CD1c-positive myeloid dendritic cell (primary cell): Measurements from ENCODE around the gene ZNF593OS.

Source experiments
- DNase-seq: peaks from one replicate; pipeline ENCODE4 v3.0.0-alpha.2; 2016; ENCODE audit errors: extremely low spot score

ZNF593OS gene

DNA sequence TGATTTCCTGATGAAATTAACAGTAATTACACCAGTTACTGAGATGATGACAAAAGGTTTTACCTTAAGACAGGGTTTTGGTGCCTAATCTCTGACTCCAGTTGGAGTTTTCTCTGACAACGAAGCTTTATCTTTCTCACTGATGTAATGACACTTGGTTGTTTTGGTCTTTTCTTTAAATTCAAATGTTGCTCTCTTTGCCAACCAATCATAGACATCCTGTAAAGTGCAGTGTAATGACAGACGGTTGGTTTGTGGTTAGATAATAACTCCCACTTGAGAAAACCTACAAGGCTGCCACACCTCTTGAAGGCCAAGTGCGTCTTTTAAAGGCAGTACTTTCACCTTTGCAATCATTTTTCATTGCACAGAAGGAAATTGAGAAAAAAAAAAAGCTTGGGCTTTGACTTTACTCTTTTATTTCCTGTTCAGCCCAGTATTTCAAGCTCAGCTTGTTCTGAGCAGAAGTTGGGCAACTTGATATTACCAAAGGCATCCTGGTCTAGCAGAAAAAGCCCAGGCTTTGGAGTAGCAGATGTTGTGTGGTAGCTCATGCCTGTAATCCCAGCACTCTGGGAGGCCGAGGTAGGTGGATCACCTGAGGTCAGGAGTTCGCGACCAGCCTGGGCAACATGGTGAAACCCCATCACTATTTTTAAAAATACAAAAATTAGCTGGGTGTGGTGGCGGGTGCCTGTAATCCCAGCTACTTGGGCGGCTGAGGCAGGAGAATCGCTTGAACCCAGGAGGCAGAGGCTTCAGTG lies 45.1 kb downstream of the ZNF593OS start:
- DNase-seq, result peak; percentile 72

DNA sequence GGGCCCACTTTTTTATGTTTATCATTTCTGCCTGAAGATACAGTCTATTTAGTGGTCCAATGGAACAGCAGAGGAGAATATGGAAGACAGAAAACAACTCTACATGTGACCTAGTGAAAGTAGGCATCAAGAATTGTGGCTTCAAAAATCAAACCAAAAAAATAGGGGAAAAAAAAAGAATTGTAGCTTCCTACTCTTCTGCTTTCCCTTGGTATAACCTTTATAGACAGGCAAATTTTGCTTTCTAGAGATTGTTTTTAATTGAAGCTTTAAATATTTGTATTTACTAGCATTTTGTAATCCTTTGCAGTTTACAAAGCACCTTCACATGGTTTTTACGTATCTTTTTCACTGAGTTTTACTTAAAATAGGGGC lies 45.7 kb downstream of the ZNF593OS start:
- DNase-seq, result no peak

GRCh38 chr1:26125382-26125781 lies 46.2 kb downstream of the ZNF593OS start:
- no peak for DNase-seq

DNA sequence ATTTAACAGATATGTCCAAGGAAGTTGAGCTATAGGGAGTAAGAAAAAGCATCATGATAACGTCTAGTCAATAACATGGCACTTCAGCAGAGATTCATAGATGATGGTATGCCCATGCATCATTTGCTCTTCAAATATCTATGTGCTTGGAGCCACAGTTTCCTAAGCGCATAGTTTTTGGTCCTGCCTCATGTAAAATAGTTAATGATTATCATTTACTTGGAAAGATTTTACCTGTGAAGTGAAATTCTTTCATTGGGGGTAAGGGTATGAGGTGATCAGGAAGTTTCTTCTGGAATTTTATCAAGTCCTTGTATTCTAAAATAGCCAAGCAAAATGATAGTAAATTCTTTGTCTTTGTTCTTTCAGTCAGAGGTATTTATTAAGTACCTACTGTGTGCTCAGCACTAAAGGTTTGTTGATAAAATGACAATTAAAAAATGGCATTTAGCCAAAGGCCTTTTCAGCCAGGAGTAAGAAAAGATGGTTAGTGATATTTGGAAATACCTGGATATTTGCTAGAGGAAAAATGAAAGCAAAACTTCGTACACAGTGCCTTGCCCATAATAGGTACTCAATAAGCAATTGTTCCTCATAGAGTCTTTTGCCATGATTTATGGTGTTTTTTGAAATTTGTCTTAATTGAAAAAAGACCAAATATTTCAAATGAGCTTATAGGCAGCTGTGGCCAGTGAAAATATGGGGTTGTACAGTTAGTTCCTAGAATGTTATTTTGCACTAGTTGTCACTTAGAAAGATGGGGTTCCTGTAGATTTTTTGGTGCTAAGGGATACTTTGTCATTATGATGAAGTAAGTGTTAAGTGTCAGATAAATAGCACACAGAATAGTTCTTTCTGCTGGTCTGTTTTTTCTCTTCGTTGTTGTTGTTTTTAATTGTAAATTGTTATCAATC lies 47.0 kb downstream of the ZNF593OS start:
- no peak for DNase-seq

DNA sequence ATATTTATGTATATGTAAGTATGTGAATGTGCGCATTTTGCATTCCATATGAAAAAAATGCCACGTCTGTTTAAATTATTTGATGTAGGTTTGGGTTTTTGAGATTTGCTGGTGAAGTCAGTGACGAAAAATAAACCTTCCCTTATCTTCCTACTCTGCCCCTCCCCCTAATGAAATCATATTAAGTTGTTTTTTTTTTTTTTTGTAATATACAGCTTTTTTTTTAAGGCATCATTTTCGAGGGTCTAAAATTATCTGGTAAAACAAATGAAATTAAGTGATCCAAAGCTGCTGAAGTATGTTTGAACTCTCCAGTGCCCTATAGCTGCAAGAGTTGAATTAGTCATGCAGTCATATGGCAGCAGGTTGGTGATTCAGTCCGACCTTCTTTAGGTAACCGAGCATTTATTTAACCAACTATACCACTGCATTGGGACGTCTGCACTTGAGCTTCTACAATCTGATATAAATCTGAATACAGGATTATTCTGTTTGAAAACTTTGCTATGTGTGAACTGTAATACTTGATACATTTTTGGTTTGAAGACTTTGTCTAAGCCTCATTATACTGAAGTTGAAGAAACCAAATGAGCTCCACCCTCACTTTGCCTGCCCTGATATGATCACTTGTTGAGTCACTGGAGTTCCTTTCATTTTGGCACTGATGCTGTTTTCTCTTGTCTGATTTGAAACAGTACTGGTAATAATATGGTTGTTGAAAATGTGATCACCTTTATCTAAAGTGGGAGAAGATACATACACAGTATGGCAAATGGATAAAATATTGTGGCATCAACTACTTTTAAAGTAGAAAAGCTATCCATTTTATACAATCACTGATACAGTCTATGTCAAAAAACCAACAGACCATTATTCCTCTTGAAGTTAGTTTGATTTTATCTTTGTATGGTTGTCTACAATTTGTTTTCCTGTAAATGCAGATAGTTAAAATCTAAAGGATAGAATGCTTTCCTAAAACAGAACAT lies 48.4 kb downstream of the ZNF593OS start:
- DNase-seq, result peak; percentile 36

- peak; percentile 84 for DNase-seq
These were observed 49.5 kb downstream of the ZNF593OS start for GRCh38 chr1:26121854-26122773.

DNA sequence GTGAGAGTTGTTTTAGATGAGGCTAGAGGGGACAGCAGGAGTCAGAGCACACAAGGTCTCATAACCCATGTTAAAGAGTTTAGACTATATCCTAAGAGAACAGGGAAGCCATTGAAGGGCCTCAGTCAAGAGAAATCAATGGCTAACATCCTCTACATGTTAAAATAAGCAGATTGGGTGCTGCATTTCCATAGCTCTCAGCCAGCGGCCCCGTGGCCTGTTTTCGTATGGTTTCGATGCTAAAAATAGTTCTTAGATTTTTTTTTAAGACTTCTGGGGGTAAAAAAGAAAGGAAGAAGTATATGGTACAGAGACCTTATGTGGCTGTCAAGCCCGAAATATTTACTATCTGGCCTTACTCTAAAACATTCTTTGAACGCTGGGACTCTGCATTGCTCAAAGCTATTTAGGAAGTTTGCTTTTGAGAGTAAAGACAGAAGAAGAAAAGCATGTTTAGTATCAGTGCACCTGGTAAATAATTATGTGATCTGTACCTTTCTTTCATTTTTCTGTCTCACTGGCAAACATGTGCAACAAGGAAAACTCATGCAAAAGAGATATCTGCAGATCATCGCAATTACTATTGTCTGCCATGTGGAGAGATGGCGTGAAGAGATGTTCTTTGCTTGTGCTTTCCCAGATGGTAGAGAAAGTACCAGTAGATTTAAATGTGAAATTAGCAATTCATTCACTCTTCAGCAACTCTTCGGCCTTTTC lies 51.6 kb downstream of the ZNF593OS start:
- no peak for DNase-seq
